ENCODE results near the gene FTSJ1. TPM values are rescaled to one million over a fixed set of nuclear protein-coding genes. Genes with fewer than 3 reads are reported as not detected.
"Not testable (repeated sequence)": the region's sequence is repeated elsewhere in the genome, so short reads cannot be mapped to it uniquely, and the experiment has no call there.

The FTSJ1 gene
- total RNA-seq, 2 donors from 2014 or later: 30.3 to 37.2 TPM

- intact Hi-C loops (cut with DNase I): loop anchor here in 1 of 2 donors (5.0 kb wide), 1 partner anchor 559 kb away; no protein-coding TSS in a partner anchor
- DNase-seq (ENCODE audit: low spot score): peak; percentile 54
Observed at GRCh38 chrX:48515842-48516241, 39.8 kb downstream of the FTSJ1 start.

GRCh38 chrX:48516285-48516684 is 40.3 kb downstream of the FTSJ1 start:
- intact Hi-C loops (cut with DNase I): loop anchor here in 1 of 2 donors (5.0 kb wide), 1 partner anchor 559 kb away; no protein-coding TSS in a partner anchor
- DNase-seq (ENCODE audit: low spot score): no peak

GRCh38 chrX:48516987-48517386 is 41.0 kb downstream of the FTSJ1 start:
- DNase-seq (ENCODE audit: low spot score): peak; percentile 65
- intact Hi-C loops (cut with DNase I): loop anchor here in 1 of 2 donors (5.0 kb wide), 1 partner anchor 560 kb away; no protein-coding TSS in a partner anchor

GRCh38 chrX:48519481-48519880 is 43.5 kb downstream of the FTSJ1 start:
- intact Hi-C loops (cut with DNase I): loop anchor here in 1 of 2 donors (5.0 kb wide), 1 partner anchor 562 kb away; no protein-coding TSS in a partner anchor

GRCh38 chrX:48520455-48520854 is 44.5 kb downstream of the FTSJ1 start:
- peak; percentile 38 for DNase-seq (ENCODE audit: low spot score)
- intact Hi-C loops (cut with DNase I): no loop called here

More at GRCh38 chrX:48519481-48519880, 43.5 kb downstream of the FTSJ1 start:
- DNase-seq (ENCODE audit: low spot score): not testable (repeated sequence)

GRCh38 chrX:48520976-48521352 is 45.0 kb downstream of the FTSJ1 start:
- intact Hi-C loops (cut with DNase I): no loop called here
- no peak for DNase-seq (ENCODE audit: low spot score)

GRCh38 chrX:48521353-48522243 is 45.6 kb downstream of the FTSJ1 start, which contains the start of gene EBP:
TSS of gene EBP (plus strand) at chrX:48521808. CDS start at chrX:48523772, 1,964 bp downstream.
- intact Hi-C loops (cut with DNase I): no loop called here
- peak; percentile 96 for DNase-seq (ENCODE audit: low spot score)

- DNase-seq (ENCODE audit: low spot score): no peak
Observed at GRCh38 chrX:48522291-48522690, 46.3 kb downstream of the FTSJ1 start.

GRCh38 chrX:48523682-48524081 is 47.7 kb downstream of the FTSJ1 start:
- intact Hi-C loops (cut with DNase I): no loop called here
- DNase-seq (ENCODE audit: low spot score): no peak

More at GRCh38 chrX:48522291-48522690, 46.3 kb downstream of the FTSJ1 start:
- intact Hi-C loops (cut with DNase I): no loop called here

GRCh38 chrX:48525853-48526252 is 49.9 kb downstream of the FTSJ1 start:
- intact Hi-C loops (cut with DNase I); DNase-seq (ENCODE audit: low spot score): not testable (repeated sequence)

- intact Hi-C loops (cut with DNase I): no loop called here
- no peak for DNase-seq (ENCODE audit: low spot score)
Observed at GRCh38 chrX:48530736-48531135, 54.7 kb downstream of the FTSJ1 start.

GRCh38 chrX:48531358-48531959 is 55.5 kb downstream of the FTSJ1 start:
- DNase-seq (ENCODE audit: low spot score): no peak
- intact Hi-C loops (cut with DNase I): no loop called here

GRCh38 chrX:48532161-48532560 is 56.2 kb downstream of the FTSJ1 start:
- intact Hi-C loops (cut with DNase I): no loop called here
- no peak for DNase-seq (ENCODE audit: low spot score)

- intact Hi-C loops (cut with DNase I): no loop called here
- no peak for DNase-seq (ENCODE audit: low spot score)
Observed at GRCh38 chrX:48533165-48533564, 57.2 kb downstream of the FTSJ1 start.

Other genes with a start within 250 kb of the FTSJ1 start
- gene SSX1, start 220.8 kb upstream of the FTSJ1 start, total RNA-seq: not detected
- not detected for gene SSX3, start 119.5 kb upstream of the FTSJ1 start, total RNA-seq
- gene SSX4, start 92.7 kb upstream of the FTSJ1 start, total RNA-seq: not detected
- gene SSX4B, start 64.2 kb upstream of the FTSJ1 start, total RNA-seq: not detected
- gene SLC38A5, start 5.9 kb upstream of the FTSJ1 start, total RNA-seq: 10 to 100 TPM in 1 of 2 donors, 1 to 10 TPM in 1; 9.2 to 11.2 TPM
- gene PORCN, start 32.8 kb downstream of the FTSJ1 start, total RNA-seq: 10 to 100 TPM in 1 of 2 donors, 1 to 10 TPM in 1; 8.7 to 12.1 TPM
- gene EBP, start 45.6 kb downstream of the FTSJ1 start, total RNA-seq: 10 to 100 TPM; 15.0 to 22.1 TPM
- 10 to 100 TPM; 13.0 to 15.0 TPM for gene TBC1D25, start 63.5 kb downstream of the FTSJ1 start, total RNA-seq
- 100 to 1,000 TPM; 246 to 280 TPM for gene RBM3, start 98.3 kb downstream of the FTSJ1 start, total RNA-seq
- 10 to 100 TPM; 83.5 to 87.4 TPM for gene WDR13, start 121.3 kb downstream of the FTSJ1 start, total RNA-seq
- 10 to 100 TPM in 1 of 2 donors, 1 to 10 TPM in 1; 7.3 to 12.2 TPM for gene WAS, start 207.6 kb downstream of the FTSJ1 start, total RNA-seq
- gene SUV39H1, start 220.5 kb downstream of the FTSJ1 start, total RNA-seq: 1 to 10 TPM; 3.8 to 4.5 TPM